ENCODE results near the gene GDF7.

Gene GDF7

GRCh38 chr2:20696366-20696765, 29.4 kb downstream of the GDF7 start:
- H3K4me1 ChIP-seq (ENCODE audit: low read length), result peaks cover 40% of the 10 kb centered on the region
- H3K4me2 ChIP-seq (ENCODE audit: low read length), result no peak overlapping the region
- H3K9ac ChIP-seq (ENCODE audit: low read length), result no peak overlapping the region
- no peaks in the 10 kb centered on the region for H4K20me1 ChIP-seq (ENCODE audit: insufficient read depth, low read length)
- no peak overlapping the region for H3K4me3 ChIP-seq (ENCODE audit: low read length)
- no peak overlapping the region for H2AFZ ChIP-seq (ENCODE audit: low read depth, low read length)
- TF ChIP-seq EZH2phosphoT487 (IDR thresholded peaks at IDR 0.05; ENCODE audit: low read depth), result no peak
- no peak for TF ChIP-seq CTCF (IDR thresholded peaks at IDR 0.05; ENCODE audit: low read depth, low read length)
- H3K27ac ChIP-seq (ENCODE audit: low read length), result no peak overlapping the region
- no peaks in the 10 kb centered on the region for H3K79me2 ChIP-seq (ENCODE audit: low read length)
- no peaks in the 10 kb centered on the region for H3K9me3 ChIP-seq (ENCODE audit: insufficient read depth, low read length)
- peaks cover 13% of the 10 kb centered on the region for H3K36me3 ChIP-seq (replicated peaks; ENCODE audit: low read depth, low read length)
- no peaks in the 10 kb centered on the region for H3K27me3 ChIP-seq (ENCODE audit: low read depth, low read length)

- Histone ChIP-seq H3K79me2 (ENCODE audit: low read length) (no peaks in the 10 kb centered on the region), H3K27me3 (ENCODE audit: low read depth, low read length) (no peaks in the 10 kb centered on the region), H3K4me1 (ENCODE audit: low read length) (peaks cover 40% of the 10 kb centered on the region), H3K36me3 (replicated peaks; ENCODE audit: low read depth, low read length) (peaks cover 13% of the 10 kb centered on the region), H3K9ac (ENCODE audit: low read length) (no peak overlapping the region), H3K27ac (ENCODE audit: low read length) (no peak overlapping the region), H4K20me1 (ENCODE audit: insufficient read depth, low read length) (no peaks in the 10 kb centered on the region), H3K9me3 (ENCODE audit: insufficient read depth, low read length) (no peaks in the 10 kb centered on the region), H3K4me3 (ENCODE audit: low read length) (no peak overlapping the region), H3K4me2 (ENCODE audit: low read length) (no peak overlapping the region), H2AFZ (ENCODE audit: low read depth, low read length) (no peak overlapping the region)
- TF ChIP-seq CTCF (IDR thresholded peaks at IDR 0.05; ENCODE audit: low read depth, low read length) (no peak), EZH2phosphoT487 (IDR thresholded peaks at IDR 0.05; ENCODE audit: low read depth) (no peak)
Measured at GRCh38 chr2:20697322-20697934, 30.5 kb downstream of the GDF7 start.

GRCh38 chr2:20698916-20699613, 32.1 kb downstream of the GDF7 start:
- H3K36me3 ChIP-seq (replicated peaks; ENCODE audit: low read depth, low read length), result peaks cover 13% of the 10 kb centered on the region
- 0 out of 2 replicates have a peak overlapping the region, but pooled peaks have one; percentile 18 for H3K4me2 ChIP-seq (ENCODE audit: low read length)
- H3K79me2 ChIP-seq (ENCODE audit: low read length), result no peaks in the 10 kb centered on the region
- 0 out of 2 replicates have a peak overlapping the region, but pooled peaks have one; percentile 21 for H3K27ac ChIP-seq (ENCODE audit: low read length)
- no peaks in the 10 kb centered on the region for H3K27me3 ChIP-seq (ENCODE audit: low read depth, low read length)
- no peak for TF ChIP-seq CTCF (IDR thresholded peaks at IDR 0.05; ENCODE audit: low read depth, low read length)
- TF ChIP-seq EZH2phosphoT487 (IDR thresholded peaks at IDR 0.05; ENCODE audit: low read depth), result no peak
- no peaks in the 10 kb centered on the region for H4K20me1 ChIP-seq (ENCODE audit: insufficient read depth, low read length)
- H3K4me3 ChIP-seq (ENCODE audit: low read length), result no peak overlapping the region
- H3K9ac ChIP-seq (ENCODE audit: low read length), result no peak overlapping the region
- H3K4me1 ChIP-seq (ENCODE audit: low read length), result peaks cover 39% of the 10 kb centered on the region
- no peaks in the 10 kb centered on the region for H3K9me3 ChIP-seq (ENCODE audit: insufficient read depth, low read length)
- H2AFZ ChIP-seq (ENCODE audit: low read depth, low read length), result no peak overlapping the region

- no peaks in the 10 kb centered on the region for H4K20me1 ChIP-seq (ENCODE audit: insufficient read depth, low read length)
- no peak overlapping the region for H3K27ac ChIP-seq (ENCODE audit: low read length)
- H3K4me2 ChIP-seq (ENCODE audit: low read length), result no peak overlapping the region
- no peak overlapping the region for H3K9ac ChIP-seq (ENCODE audit: low read length)
- no peak for TF ChIP-seq EZH2phosphoT487 (IDR thresholded peaks at IDR 0.05; ENCODE audit: low read depth)
- no peak for TF ChIP-seq CTCF (IDR thresholded peaks at IDR 0.05; ENCODE audit: low read depth, low read length)
- 0 out of 2 replicates have a peak, but pooled peaks cover 5% of the 10 kb centered on the region for H3K79me2 ChIP-seq (ENCODE audit: low read length)
- no peak overlapping the region for H3K4me3 ChIP-seq (ENCODE audit: low read length)
- peaks cover 27% of the 10 kb centered on the region for H3K4me1 ChIP-seq (ENCODE audit: low read length)
- H3K9me3 ChIP-seq (ENCODE audit: insufficient read depth, low read length), result no peaks in the 10 kb centered on the region
- H3K36me3 ChIP-seq (replicated peaks; ENCODE audit: low read depth, low read length), result peaks cover 6% of the 10 kb centered on the region
- no peaks in the 10 kb centered on the region for H3K27me3 ChIP-seq (ENCODE audit: low read depth, low read length)
- no peak overlapping the region for H2AFZ ChIP-seq (ENCODE audit: low read depth, low read length)
Measured at GRCh38 chr2:20702563-20702962, 35.6 kb downstream of the GDF7 start.
